ENCODE results near the gene ZNF275.
"Not testable (repeated sequence)": the region's sequence is repeated elsewhere in the genome, so short reads cannot be mapped to it uniquely, and the experiment has no call there.

Gene ZNF275

GRCh38 chrX:153320047-153320443 lies 13.9 kb upstream of the ZNF275 start:
- H3K9me3 ChIP-seq (ENCODE audit: insufficient read depth, low read depth, low read length); H3K27ac ChIP-seq (ENCODE audit: low read depth, low read length); H3K4me3 ChIP-seq (ENCODE audit: low read length); H3K36me3 ChIP-seq (ENCODE audit: insufficient read depth, low read length); H3K9ac ChIP-seq (ENCODE audit: low read depth, low read length); H3K4me1 ChIP-seq (ENCODE audit: insufficient read depth, low read length): not testable (repeated sequence)
- peaks cover 16% of the 10 kb centered on the region for H3K27me3 ChIP-seq (ENCODE audit: insufficient read depth, low read length)
- 92% methylated on average over 1 of the region's 1 CpG for WGBS

- Histone ChIP-seq H3K9me3 (ENCODE audit: insufficient read depth, low read depth, low read length) (no peaks in the 10 kb centered on the region), H3K27ac (ENCODE audit: low read depth, low read length) (no peak overlapping the region), H3K27me3 (ENCODE audit: insufficient read depth, low read length) (peaks cover 16% of the 10 kb centered on the region), H3K36me3 (ENCODE audit: insufficient read depth, low read length) (no peaks in the 10 kb centered on the region), H3K4me3 (ENCODE audit: low read length) (peak overlapping the region; percentile 30; the same call in 1 of the 2 replicates), H3K9ac (ENCODE audit: low read depth, low read length) (no peak overlapping the region), H3K4me1 (ENCODE audit: insufficient read depth, low read length) (no peaks in the 10 kb centered on the region)
- WGBS: 29% methylated on average over 1 of the region's 13 CpGs
Observed at GRCh38 chrX:153320555-153321184, 13.3 kb upstream of the ZNF275 start.

GRCh38 chrX:153321381-153322124 lies 12.4 kb upstream of the ZNF275 start, which contains the start of gene PNMA6F:
TSS of gene PNMA6F (minus strand) at chrX:153321767. CDS start at chrX:153320674, 1,093 bp downstream.
- 50% methylated on average over 35 of the region's 36 CpGs for WGBS
- H3K4me1 ChIP-seq (ENCODE audit: insufficient read depth, low read length): no peaks in the 10 kb centered on the region
- H3K9ac ChIP-seq (ENCODE audit: low read depth, low read length): no peak within 1 kb of the TSS
- H3K27ac ChIP-seq (ENCODE audit: low read depth, low read length): no peak within 1 kb of the TSS
- H3K36me3 ChIP-seq (ENCODE audit: insufficient read depth, low read length): no peaks in the 10 kb centered on the region
- peak within 1 kb of the TSS; percentile 36 for H3K4me3 ChIP-seq (ENCODE audit: low read length)
- H3K9me3 ChIP-seq (ENCODE audit: insufficient read depth, low read depth, low read length): no peaks in the 10 kb centered on the region
- peaks cover 16% of the 10 kb centered on the region for H3K27me3 ChIP-seq (ENCODE audit: insufficient read depth, low read length)

- H3K9ac ChIP-seq (ENCODE audit: low read depth, low read length): no peak overlapping the region
- WGBS: 88% methylated on average over 4 of the region's 4 CpGs
- H3K4me3 ChIP-seq (ENCODE audit: low read length): no peak overlapping the region
- H3K27ac ChIP-seq (ENCODE audit: low read depth, low read length): no peak overlapping the region
- no peaks in the 10 kb centered on the region for H3K4me1 ChIP-seq (ENCODE audit: insufficient read depth, low read length)
- H3K9me3 ChIP-seq (ENCODE audit: insufficient read depth, low read depth, low read length): no peaks in the 10 kb centered on the region
- H3K36me3 ChIP-seq (ENCODE audit: insufficient read depth, low read length): no peaks in the 10 kb centered on the region
- H3K27me3 ChIP-seq (ENCODE audit: insufficient read depth, low read length): peaks cover 2% of the 10 kb centered on the region; the same call in 1 of the 2 replicates
Observed at GRCh38 chrX:153327561-153327960, 6.4 kb upstream of the ZNF275 start.

GRCh38 chrX:153333266-153333665 lies 687 bp upstream of the ZNF275 start:
- Histone ChIP-seq H3K27ac (ENCODE audit: low read depth, low read length) (no peak overlapping the region), H3K9me3 (ENCODE audit: insufficient read depth, low read depth, low read length) (no peaks in the 10 kb centered on the region), H3K36me3 (ENCODE audit: insufficient read depth, low read length) (peaks cover 6% of the 10 kb centered on the region; the same call in 1 of the 2 replicates), H3K27me3 (ENCODE audit: insufficient read depth, low read length) (peaks cover 5% of the 10 kb centered on the region; the same call in 1 of the 2 replicates), H3K9ac (ENCODE audit: low read depth, low read length) (no peak overlapping the region), H3K4me1 (ENCODE audit: insufficient read depth, low read length) (peaks cover 10% of the 10 kb centered on the region; the same call in 1 of the 2 replicates), H3K4me3 (ENCODE audit: low read length) (peak overlapping the region; percentile 73)
- 80% methylated on average over 1 of the region's 2 CpGs for WGBS

GRCh38 chrX:153334654-153335295 lies 822 bp downstream of the ZNF275 start:
- WGBS: 20% methylated on average over 11 of the region's 16 CpGs
- H3K4me3 ChIP-seq (ENCODE audit: low read length): peak overlapping the region; percentile 73
- H3K27ac ChIP-seq (ENCODE audit: low read depth, low read length): no peak overlapping the region

GRCh38 chrX:153336121-153336894 lies 2.4 kb downstream of the ZNF275 start:
- no peak overlapping the region for H3K4me3 ChIP-seq (ENCODE audit: low read length)

More at GRCh38 chrX:153334654-153335295, 822 bp downstream of the ZNF275 start:
- peaks cover 5% of the 10 kb centered on the region; the same call in 1 of the 2 replicates for H3K27me3 ChIP-seq (ENCODE audit: insufficient read depth, low read length)
- peaks cover 6% of the 10 kb centered on the region; the same call in 1 of the 2 replicates for H3K36me3 ChIP-seq (ENCODE audit: insufficient read depth, low read length)
- H3K4me1 ChIP-seq (ENCODE audit: insufficient read depth, low read length): peaks cover 10% of the 10 kb centered on the region; the same call in 1 of the 2 replicates
- H3K9me3 ChIP-seq (ENCODE audit: insufficient read depth, low read depth, low read length): no peaks in the 10 kb centered on the region
- peak overlapping the region; percentile 88; the same call in 1 of the 2 replicates for H3K9ac ChIP-seq (ENCODE audit: low read depth, low read length)

GRCh38 chrX:153336988-153337387 lies 3.0 kb downstream of the ZNF275 start:
- no peak overlapping the region for H3K27ac ChIP-seq (ENCODE audit: low read depth, low read length)
- peaks cover 10% of the 10 kb centered on the region; the same call in 1 of the 2 replicates for H3K4me1 ChIP-seq (ENCODE audit: insufficient read depth, low read length)
- H3K36me3 ChIP-seq (ENCODE audit: insufficient read depth, low read length): peaks cover 10% of the 10 kb centered on the region
- WGBS: 97% methylated on average over 5 of the region's 5 CpGs
- no peak overlapping the region for H3K4me3 ChIP-seq (ENCODE audit: low read length)
- no peaks in the 10 kb centered on the region for H3K9me3 ChIP-seq (ENCODE audit: insufficient read depth, low read depth, low read length)
- no peak overlapping the region for H3K9ac ChIP-seq (ENCODE audit: low read depth, low read length)
- peaks cover 5% of the 10 kb centered on the region; the same call in 1 of the 2 replicates for H3K27me3 ChIP-seq (ENCODE audit: insufficient read depth, low read length)

More at GRCh38 chrX:153336121-153336894, 2.4 kb downstream of the ZNF275 start:
- peaks cover 10% of the 10 kb centered on the region for H3K36me3 ChIP-seq (ENCODE audit: insufficient read depth, low read length)
- no peak overlapping the region for H3K27ac ChIP-seq (ENCODE audit: low read depth, low read length)
- H3K4me1 ChIP-seq (ENCODE audit: insufficient read depth, low read length): peaks cover 10% of the 10 kb centered on the region; the same call in 1 of the 2 replicates
- H3K9ac ChIP-seq (ENCODE audit: low read depth, low read length): no peak overlapping the region
- 84% methylated on average over 11 of the region's 11 CpGs for WGBS
- no peaks in the 10 kb centered on the region for H3K9me3 ChIP-seq (ENCODE audit: insufficient read depth, low read depth, low read length)
- H3K27me3 ChIP-seq (ENCODE audit: insufficient read depth, low read length): peaks cover 5% of the 10 kb centered on the region; the same call in 1 of the 2 replicates

GRCh38 chrX:153338836-153339235 lies 4.9 kb downstream of the ZNF275 start:
- Histone ChIP-seq H3K36me3 (ENCODE audit: insufficient read depth, low read length) (peaks cover 10% of the 10 kb centered on the region), H3K4me1 (ENCODE audit: insufficient read depth, low read length) (peaks cover 6% of the 10 kb centered on the region; the same call in 1 of the 2 replicates), H3K4me3 (ENCODE audit: low read length) (no peak overlapping the region), H3K9ac (ENCODE audit: low read depth, low read length) (no peak overlapping the region), H3K27me3 (ENCODE audit: insufficient read depth, low read length) (no peaks in the 10 kb centered on the region), H3K27ac (ENCODE audit: low read depth, low read length) (no peak overlapping the region), H3K9me3 (ENCODE audit: insufficient read depth, low read depth, low read length) (no peaks in the 10 kb centered on the region)
- 95% methylated on average over 5 of the region's 7 CpGs for WGBS

GRCh38 chrX:153339662-153340061 lies 5.7 kb downstream of the ZNF275 start:
- Histone ChIP-seq H3K36me3 (ENCODE audit: insufficient read depth, low read length) (peaks cover 16% of the 10 kb centered on the region), H3K4me1 (ENCODE audit: insufficient read depth, low read length) (peaks cover 6% of the 10 kb centered on the region; the same call in 1 of the 2 replicates), H3K9me3 (ENCODE audit: insufficient read depth, low read depth, low read length) (no peaks in the 10 kb centered on the region), H3K27me3 (ENCODE audit: insufficient read depth, low read length) (no peaks in the 10 kb centered on the region), H3K9ac (ENCODE audit: low read depth, low read length) (no peak overlapping the region), H3K4me3 (ENCODE audit: low read length) (no peak overlapping the region), H3K27ac (ENCODE audit: low read depth, low read length) (no peak overlapping the region)
- 99% methylated on average over 4 of the region's 4 CpGs for WGBS

Data from HUES64 (cell line).